Upper lobe of left lung (tissue), 4 donors: ENCODE results near the gene RNF14.

Experiments used
- POLR2AphosphoS5 ChIP-seq, 2 donors: sonication (generic); formaldehyde crosslinking; IDR thresholded peaks; one replicate each; pipeline ENCODE4 v1.5.1; 2017; ENCODE audit warnings: antibody characterized with exemption in 2 of 2
- TF ChIP-seq, protein P1 (sequence below), 6 experiments: fragments of 450-650 bp in 4 of 6; fragments of 200-600 bp in 2 of 6; sonication (generic) in 2 of 6; IDR thresholded peaks; one replicate each; pipeline ENCODE4 v1.5.1; 2016 to 2019; ENCODE audit warnings: antibody characterized with exemption in 6 of 6

DNA sequence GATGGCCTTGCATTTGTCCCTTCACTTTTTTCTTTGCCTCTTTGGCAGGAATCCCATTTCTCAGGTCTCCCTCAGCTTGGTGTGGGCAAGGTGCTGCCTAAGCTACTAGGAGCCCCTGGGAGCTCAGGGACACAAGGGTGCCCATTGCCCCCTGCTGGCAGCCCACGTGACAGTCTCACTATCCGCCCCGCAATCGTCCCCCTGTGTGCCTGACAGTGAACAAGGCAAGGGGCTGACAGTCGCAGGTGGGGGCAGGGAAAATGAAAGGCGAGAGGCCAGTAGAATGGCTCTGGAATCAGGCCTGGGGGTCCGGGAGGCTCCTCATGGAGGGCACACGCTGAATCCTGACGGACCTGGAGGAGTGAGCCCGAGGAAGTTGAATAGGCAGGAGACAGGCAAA lies 8.9 kb upstream of the RNF14 start:
- TF ChIP-seq, protein P1, sequence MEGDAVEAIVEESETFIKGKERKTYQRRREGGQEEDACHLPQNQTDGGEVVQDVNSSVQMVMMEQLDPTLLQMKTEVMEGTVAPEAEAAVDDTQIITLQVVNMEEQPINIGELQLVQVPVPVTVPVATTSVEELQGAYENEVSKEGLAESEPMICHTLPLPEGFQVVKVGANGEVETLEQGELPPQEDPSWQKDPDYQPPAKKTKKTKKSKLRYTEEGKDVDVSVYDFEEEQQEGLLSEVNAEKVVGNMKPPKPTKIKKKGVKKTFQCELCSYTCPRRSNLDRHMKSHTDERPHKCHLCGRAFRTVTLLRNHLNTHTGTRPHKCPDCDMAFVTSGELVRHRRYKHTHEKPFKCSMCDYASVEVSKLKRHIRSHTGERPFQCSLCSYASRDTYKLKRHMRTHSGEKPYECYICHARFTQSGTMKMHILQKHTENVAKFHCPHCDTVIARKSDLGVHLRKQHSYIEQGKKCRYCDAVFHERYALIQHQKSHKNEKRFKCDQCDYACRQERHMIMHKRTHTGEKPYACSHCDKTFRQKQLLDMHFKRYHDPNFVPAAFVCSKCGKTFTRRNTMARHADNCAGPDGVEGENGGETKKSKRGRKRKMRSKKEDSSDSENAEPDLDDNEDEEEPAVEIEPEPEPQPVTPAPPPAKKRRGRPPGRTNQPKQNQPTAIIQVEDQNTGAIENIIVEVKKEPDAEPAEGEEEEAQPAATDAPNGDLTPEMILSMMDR (IDR thresholded peaks at IDR 0.05): peak in 2 of 6 experiments; percentile 14 to 25
- no peak for TF ChIP-seq POLR2AphosphoS5 (IDR thresholded peaks at IDR 0.05)
